Measurements from ENCODE around the gene PARD3B.
A peak's percentile ranks its signal among the peaks of the same experiment; 100 is the strongest.

Gene PARD3B

GRCh38 chr2:204727368-204727767 lies 182.1 kb downstream of the PARD3B start:
- DNase-seq = no peak
- Histone ChIP-seq H3K27me3 (replicated peaks in 2 of 5; ENCODE audit: control insufficient read depth in 4 of 5, insufficient read depth in 5 of 5, low read length in 4 of 5) (no peaks in the 10 kb centered on the region), H3K9me3 (ENCODE audit: control extremely low read depth in 1 of 5, control insufficient read depth in 4 of 5, insufficient read depth in 2 of 5, low read depth in 1 of 5, low read length in 4 of 5) (no peaks in the 10 kb centered on the region), H3K4me1 (ENCODE audit: control extremely low read depth in 1 of 4, control insufficient read depth in 4 of 4, insufficient read depth in 4 of 4, low read length in 3 of 4) (no peaks in the 10 kb centered on the region), H3K27ac (ENCODE audit: insufficient read depth in 1 of 2, low read depth in 1 of 2, low read length in 2 of 2, poor library complexity in 1 of 2, severe bottlenecking in 2 of 2) (no peak overlapping the region), H3K4me3 (ENCODE audit: control insufficient read depth in 1 of 7, extremely low read depth in 1 of 7, insufficient read depth in 4 of 7, low read depth in 2 of 7, low read length in 6 of 7) (no peak overlapping the region), H3K36me3 (ENCODE audit: control insufficient read depth in 4 of 4, insufficient read depth in 4 of 4, low read length in 3 of 4) (no peaks in the 10 kb centered on the region)
- WGBS (ENCODE audit: insufficient coverage) = 100% methylated on average over 2 of the region's 3 CpGs
- ChIA-PET POLR2A (no interaction called here), CTCF (no interaction called here)

GRCh38 chr2:204730603-204731002 lies 185.3 kb downstream of the PARD3B start:
- POLR2A ChIA-PET = no interaction called here
- no peak for DNase-seq
- Histone ChIP-seq H3K27ac (ENCODE audit: insufficient read depth in 1 of 2, low read depth in 1 of 2, low read length in 2 of 2, poor library complexity in 1 of 2, severe bottlenecking in 2 of 2) (no peak overlapping the region), H3K9me3 (ENCODE audit: control extremely low read depth in 1 of 5, control insufficient read depth in 4 of 5, insufficient read depth in 2 of 5, low read depth in 1 of 5, low read length in 4 of 5) (no peaks in the 10 kb centered on the region), H3K4me1 (ENCODE audit: control extremely low read depth in 1 of 4, control insufficient read depth in 4 of 4, insufficient read depth in 4 of 4, low read length in 3 of 4) (no peaks in the 10 kb centered on the region), H3K36me3 (ENCODE audit: control insufficient read depth in 4 of 4, insufficient read depth in 4 of 4, low read length in 3 of 4) (no peaks in the 10 kb centered on the region), H3K4me3 (ENCODE audit: control insufficient read depth in 1 of 7, extremely low read depth in 1 of 7, insufficient read depth in 4 of 7, low read depth in 2 of 7, low read length in 6 of 7) (no peak overlapping the region), H3K27me3 (replicated peaks in 2 of 5; ENCODE audit: control insufficient read depth in 4 of 5, insufficient read depth in 5 of 5, low read length in 4 of 5) (no peaks in the 10 kb centered on the region)
- 95% methylated on average over 4 of the region's 4 CpGs for WGBS (ENCODE audit: insufficient coverage)
- CTCF ChIA-PET = no interaction called here

- CTCF ChIA-PET = no interaction called here
- no peak for DNase-seq
- no peaks in the 10 kb centered on the region for H3K4me1 ChIP-seq (ENCODE audit: control extremely low read depth in 1 of 4, control insufficient read depth in 4 of 4, insufficient read depth in 4 of 4, low read length in 3 of 4)
- WGBS (ENCODE audit: insufficient coverage) = 50% methylated on average over 2 of the region's 3 CpGs
- H3K27me3 ChIP-seq (replicated peaks in 2 of 5; ENCODE audit: control insufficient read depth in 4 of 5, insufficient read depth in 5 of 5, low read length in 4 of 5) = no peaks in the 10 kb centered on the region
- H3K4me3 ChIP-seq (ENCODE audit: control insufficient read depth in 1 of 7, extremely low read depth in 1 of 7, insufficient read depth in 4 of 7, low read depth in 2 of 7, low read length in 6 of 7) = no peak overlapping the region
- H3K27ac ChIP-seq (ENCODE audit: insufficient read depth in 1 of 2, low read depth in 1 of 2, low read length in 2 of 2, poor library complexity in 1 of 2, severe bottlenecking in 2 of 2) = no peak overlapping the region
- POLR2A ChIA-PET = no interaction called here
- peaks cover 0 to 1% (median 0%) of the 10 kb centered on the region in 5 experiments for H3K9me3 ChIP-seq (ENCODE audit: control extremely low read depth in 1 of 5, control insufficient read depth in 4 of 5, insufficient read depth in 2 of 5, low read depth in 1 of 5, low read length in 4 of 5)
- H3K36me3 ChIP-seq (ENCODE audit: control insufficient read depth in 4 of 4, insufficient read depth in 4 of 4, low read length in 3 of 4) = no peaks in the 10 kb centered on the region
Measured at GRCh38 chr2:204732019-204732418, 186.7 kb downstream of the PARD3B start.

- Histone ChIP-seq H3K27me3 (replicated peaks in 2 of 5; ENCODE audit: control insufficient read depth in 4 of 5, insufficient read depth in 5 of 5, low read length in 4 of 5) (no peaks in the 10 kb centered on the region), H3K27ac (ENCODE audit: insufficient read depth in 1 of 2, low read depth in 1 of 2, low read length in 2 of 2, poor library complexity in 1 of 2, severe bottlenecking in 2 of 2) (no peak overlapping the region), H3K9me3 (ENCODE audit: control extremely low read depth in 1 of 5, control insufficient read depth in 4 of 5, insufficient read depth in 2 of 5, low read depth in 1 of 5, low read length in 4 of 5) (peaks cover 0 to 5% (median 0%) of the 10 kb centered on the region in 5 experiments), H3K36me3 (ENCODE audit: control insufficient read depth in 4 of 4, insufficient read depth in 4 of 4, low read length in 3 of 4) (no peaks in the 10 kb centered on the region), H3K4me3 (ENCODE audit: control insufficient read depth in 1 of 7, extremely low read depth in 1 of 7, insufficient read depth in 4 of 7, low read depth in 2 of 7, low read length in 6 of 7) (no peak overlapping the region), H3K4me1 (ENCODE audit: control extremely low read depth in 1 of 4, control insufficient read depth in 4 of 4, insufficient read depth in 4 of 4, low read length in 3 of 4) (no peaks in the 10 kb centered on the region)
- CTCF ChIA-PET = no interaction called here
- POLR2A ChIA-PET = no interaction called here
- no peak for DNase-seq
- WGBS (ENCODE audit: insufficient coverage) = 86% methylated on average over 1 of the region's 1 CpG
Measured at GRCh38 chr2:204737296-204737695, 192.0 kb downstream of the PARD3B start.

- WGBS (ENCODE audit: insufficient coverage) = no CpG with 5 or more reads among the region's 1 CpG
- peaks cover 0 to 3% (median 1%) of the 10 kb centered on the region in 4 experiments for H3K4me1 ChIP-seq (ENCODE audit: control extremely low read depth in 1 of 4, control insufficient read depth in 4 of 4, insufficient read depth in 4 of 4, low read length in 3 of 4)
- ChIA-PET POLR2A (no interaction called here), CTCF (no interaction called here)
- H3K9me3 ChIP-seq (ENCODE audit: control extremely low read depth in 1 of 5, control insufficient read depth in 4 of 5, insufficient read depth in 2 of 5, low read depth in 1 of 5, low read length in 4 of 5) = peaks cover 0 to 5% (median 0%) of the 10 kb centered on the region in 5 experiments
- no peak overlapping the region for H3K4me3 ChIP-seq (ENCODE audit: control insufficient read depth in 1 of 7, extremely low read depth in 1 of 7, insufficient read depth in 4 of 7, low read depth in 2 of 7, low read length in 6 of 7)
- no peak for DNase-seq
- H3K36me3 ChIP-seq (ENCODE audit: control insufficient read depth in 4 of 4, insufficient read depth in 4 of 4, low read length in 3 of 4) = no peaks in the 10 kb centered on the region
- H3K27ac ChIP-seq (ENCODE audit: insufficient read depth in 1 of 2, low read depth in 1 of 2, low read length in 2 of 2, poor library complexity in 1 of 2, severe bottlenecking in 2 of 2) = no peak overlapping the region
- no peaks in the 10 kb centered on the region for H3K27me3 ChIP-seq (replicated peaks in 2 of 5; ENCODE audit: control insufficient read depth in 4 of 5, insufficient read depth in 5 of 5, low read length in 4 of 5)
Measured at GRCh38 chr2:204738721-204739120, 193.4 kb downstream of the PARD3B start.

- no peaks in the 10 kb centered on the region for H3K27me3 ChIP-seq (replicated peaks in 2 of 5; ENCODE audit: control insufficient read depth in 4 of 5, insufficient read depth in 5 of 5, low read length in 4 of 5)
- WGBS (ENCODE audit: insufficient coverage) = 13% methylated on average over 1 of the region's 2 CpGs
- H3K9me3 ChIP-seq (ENCODE audit: control extremely low read depth in 1 of 5, control insufficient read depth in 4 of 5, insufficient read depth in 2 of 5, low read depth in 1 of 5, low read length in 4 of 5) = peaks cover 0 to 4% (median 0%) of the 10 kb centered on the region in 5 experiments
- ChIA-PET CTCF (no interaction called here), POLR2A (no interaction called here)
- DNase-seq = peak in 2 of 3 donors; percentile 15 to 18
- no peak overlapping the region for H3K27ac ChIP-seq (ENCODE audit: insufficient read depth in 1 of 2, low read depth in 1 of 2, low read length in 2 of 2, poor library complexity in 1 of 2, severe bottlenecking in 2 of 2)
- H3K36me3 ChIP-seq (ENCODE audit: control insufficient read depth in 4 of 4, insufficient read depth in 4 of 4, low read length in 3 of 4) = no peaks in the 10 kb centered on the region
- H3K4me1 ChIP-seq (ENCODE audit: control extremely low read depth in 1 of 4, control insufficient read depth in 4 of 4, insufficient read depth in 4 of 4, low read length in 3 of 4) = peaks cover 0 to 3% (median 1%) of the 10 kb centered on the region in 4 experiments
- H3K4me3 ChIP-seq (ENCODE audit: control insufficient read depth in 1 of 7, extremely low read depth in 1 of 7, insufficient read depth in 4 of 7, low read depth in 2 of 7, low read length in 6 of 7) = no peak overlapping the region
Measured at GRCh38 chr2:204743393-204743960, 198.2 kb downstream of the PARD3B start.

- DNase-seq = no peak
- Histone ChIP-seq H3K27me3 (replicated peaks in 2 of 5; ENCODE audit: control insufficient read depth in 4 of 5, insufficient read depth in 5 of 5, low read length in 4 of 5) (no peaks in the 10 kb centered on the region), H3K27ac (ENCODE audit: insufficient read depth in 1 of 2, low read depth in 1 of 2, low read length in 2 of 2, poor library complexity in 1 of 2, severe bottlenecking in 2 of 2) (no peak overlapping the region), H3K36me3 (ENCODE audit: control insufficient read depth in 4 of 4, insufficient read depth in 4 of 4, low read length in 3 of 4) (no peaks in the 10 kb centered on the region), H3K4me3 (ENCODE audit: control insufficient read depth in 1 of 7, extremely low read depth in 1 of 7, insufficient read depth in 4 of 7, low read depth in 2 of 7, low read length in 6 of 7) (no peak overlapping the region), H3K9me3 (ENCODE audit: control extremely low read depth in 1 of 5, control insufficient read depth in 4 of 5, insufficient read depth in 2 of 5, low read depth in 1 of 5, low read length in 4 of 5) (peaks cover 0 to 4% (median 0%) of the 10 kb centered on the region in 5 experiments), H3K4me1 (ENCODE audit: control extremely low read depth in 1 of 4, control insufficient read depth in 4 of 4, insufficient read depth in 4 of 4, low read length in 3 of 4) (peaks cover 0 to 3% (median 1%) of the 10 kb centered on the region in 4 experiments)
- POLR2A ChIA-PET = no interaction called here
- no CpG with 5 or more reads among the region's 2 CpGs for WGBS (ENCODE audit: insufficient coverage)
- CTCF ChIA-PET = interaction anchor here (0.7 kb wide), 1 partner anchor 336 kb away, joined by 3 read pairs; no protein-coding TSS in a partner anchor
Measured at GRCh38 chr2:204744506-204744905, 199.2 kb downstream of the PARD3B start.
